Stimulated activated CD8-positive, alpha-beta memory T cell treated with anti-CD3 and anti-CD28 coated beads, Interleukin-2, amount 100 ng/mL, for 1 hour (primary cell): Measurements from ENCODE around the gene TUBB.
"Not testable (repeated sequence)": the region's sequence is repeated elsewhere in the genome, so short reads cannot be mapped to it uniquely, and the experiment has no call there.

Experiments
- DNase-seq, 2 donors: peaks; one replicate each; pipeline ENCODE4 v3.0.0-alpha.2; 2020; ENCODE audit warnings: low read depth in 2 of 2

The TUBB gene

DNA sequence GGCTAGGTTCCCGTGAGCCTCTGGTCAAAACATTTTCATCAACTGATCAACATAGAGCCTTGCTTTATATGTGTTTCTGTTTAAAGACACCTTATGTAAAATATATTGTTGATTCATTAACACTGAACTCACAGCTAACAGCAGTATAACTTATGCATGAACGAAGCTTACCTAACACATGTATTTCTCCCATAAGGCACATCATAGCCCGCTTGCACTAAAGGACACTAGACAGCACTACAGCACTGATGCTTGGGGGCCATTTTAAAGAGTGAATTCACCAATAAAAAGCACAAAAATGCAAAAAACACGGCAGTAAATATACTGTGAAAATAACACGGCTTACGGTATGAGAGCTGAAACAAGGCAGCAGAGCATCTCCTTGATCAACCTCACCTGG lies 18.4 kb downstream of the TUBB start:
- DNase-seq, result no peak

DNA sequence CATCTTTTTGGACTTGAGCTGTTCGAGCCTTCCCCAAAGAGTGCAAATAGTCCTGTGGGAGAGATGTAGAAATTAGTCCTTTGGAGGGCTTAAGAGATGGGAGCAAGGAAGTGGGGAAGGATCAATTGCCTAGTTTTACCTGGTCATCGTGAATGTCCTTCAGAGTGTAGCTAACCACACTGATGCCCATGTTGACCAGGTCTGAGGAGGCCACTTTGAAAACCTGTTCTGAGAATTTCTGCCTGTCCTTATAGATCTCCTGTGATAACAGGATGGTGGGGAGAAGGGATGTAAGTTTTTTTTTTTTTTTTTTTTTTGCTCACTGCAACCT lies 20.4 kb downstream of the TUBB start:
- no peak for DNase-seq

DNA sequence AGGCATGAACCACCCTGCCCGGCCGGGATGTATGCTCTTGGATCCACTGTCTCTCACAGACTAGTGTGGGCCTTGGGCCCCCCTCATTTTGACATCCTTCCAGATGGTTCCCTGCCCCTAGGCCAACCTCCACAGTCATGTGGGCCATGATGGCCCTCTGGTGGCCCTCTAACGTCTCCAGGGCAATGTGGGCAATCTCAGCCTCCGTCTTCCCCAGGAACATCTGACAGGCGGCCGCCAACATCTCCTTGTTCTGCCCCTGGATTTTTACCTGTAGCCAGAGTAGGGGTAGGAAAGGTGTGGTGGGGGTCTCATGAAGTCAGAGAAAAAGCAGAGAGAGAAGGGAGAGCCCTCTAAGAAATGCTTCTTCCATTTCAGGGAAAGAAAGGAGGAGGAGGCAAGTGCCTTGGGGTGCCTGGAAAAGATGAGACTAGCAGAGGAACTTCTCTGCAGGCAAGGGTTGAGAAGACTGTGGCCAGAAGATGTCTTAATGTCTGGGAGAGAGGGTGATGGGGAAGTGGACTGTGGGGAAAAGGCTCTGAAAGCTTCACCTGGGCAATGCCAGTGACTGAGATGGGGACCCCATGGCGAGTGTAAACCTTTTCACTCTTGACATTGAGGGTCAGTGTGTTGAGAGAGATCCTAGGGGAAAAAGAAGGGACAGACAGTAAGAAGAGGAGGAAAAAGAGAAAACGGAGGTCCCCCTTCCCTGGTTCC lies 21.1 kb downstream of the TUBB start:
- no peak for DNase-seq

DNA sequence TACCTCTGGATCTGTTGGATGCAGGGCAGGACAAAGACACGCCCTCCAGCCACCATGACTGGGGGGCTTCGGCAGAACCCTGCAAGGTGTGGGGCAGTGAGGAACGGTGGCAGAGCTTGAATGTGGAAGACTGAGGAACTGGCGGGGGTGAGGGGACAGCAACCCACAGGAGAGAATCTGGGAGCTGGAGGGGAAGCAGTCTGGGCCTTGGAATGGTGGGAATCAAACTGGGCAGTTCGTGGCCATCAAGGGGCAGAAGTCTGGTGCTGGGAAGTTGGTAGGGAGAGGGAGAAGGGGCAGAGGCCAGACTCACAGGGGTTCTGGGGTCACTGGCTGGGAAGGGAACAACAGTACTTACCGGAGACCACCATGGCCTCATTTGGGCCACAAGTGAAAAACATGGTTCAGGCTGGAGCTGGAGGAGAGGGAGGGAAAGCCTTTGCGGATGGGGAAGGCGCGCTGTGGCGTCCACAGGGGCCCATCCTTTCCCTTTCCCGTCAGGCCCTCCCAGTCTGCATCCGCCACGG lies 21.7 kb downstream of the TUBB start:
- DNase-seq, result no peak

- peak; percentile 79 to 83 for DNase-seq
Observed at GRCh38 chr6:30742316-30743098, 22.4 kb downstream of the TUBB start, which contains the start of gene FLOT1. TSS of gene FLOT1 (minus strand) at chr6:30742687. CDS start at chr6:30742189, 498 bp downstream.

DNA sequence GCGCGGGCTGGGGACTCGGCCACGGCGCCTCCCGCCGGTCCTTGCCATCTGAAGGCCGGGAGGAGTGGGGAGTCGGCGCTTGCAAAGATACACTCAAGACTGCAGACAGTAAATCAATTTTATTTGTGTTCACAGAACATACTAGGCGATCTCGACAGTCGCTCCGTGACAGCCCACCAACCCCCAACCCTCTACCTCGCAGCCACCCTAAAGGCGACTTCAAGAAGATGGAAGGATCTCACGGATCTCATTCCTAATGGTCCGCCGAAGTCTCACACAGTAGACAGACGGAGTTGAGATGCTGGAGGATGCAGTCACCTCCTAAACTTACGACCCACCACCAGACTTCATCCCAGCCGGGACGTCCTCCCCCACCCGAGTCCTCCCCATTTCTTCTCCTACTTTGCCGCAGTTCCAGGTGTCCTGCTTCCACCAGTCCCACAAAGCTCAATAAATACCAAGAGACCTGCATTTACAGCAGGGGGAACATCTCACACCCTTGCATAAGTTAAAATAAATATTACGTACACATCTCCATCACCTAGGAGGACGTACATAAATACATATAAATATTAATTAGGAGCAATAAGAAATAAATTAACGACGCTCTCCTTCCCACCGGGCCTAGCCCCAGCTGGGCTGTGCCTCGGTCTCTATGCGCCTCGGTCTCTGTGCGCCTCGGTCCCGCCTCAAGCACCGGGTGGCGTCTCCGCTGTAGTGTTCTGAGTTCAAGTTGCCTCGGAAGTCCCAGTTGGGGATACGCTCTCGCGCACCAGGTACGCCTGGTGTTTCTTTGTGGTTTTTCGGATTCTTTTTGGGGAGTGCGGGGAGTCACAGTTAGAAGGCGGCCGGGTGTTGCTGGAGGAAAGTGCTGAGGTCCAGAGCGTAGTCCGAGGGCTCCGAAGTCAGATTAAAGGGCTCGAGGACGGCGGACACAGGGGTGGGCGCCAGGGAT lies 23.2 kb downstream of the TUBB start:
- DNase-seq, result no peak

DNA sequence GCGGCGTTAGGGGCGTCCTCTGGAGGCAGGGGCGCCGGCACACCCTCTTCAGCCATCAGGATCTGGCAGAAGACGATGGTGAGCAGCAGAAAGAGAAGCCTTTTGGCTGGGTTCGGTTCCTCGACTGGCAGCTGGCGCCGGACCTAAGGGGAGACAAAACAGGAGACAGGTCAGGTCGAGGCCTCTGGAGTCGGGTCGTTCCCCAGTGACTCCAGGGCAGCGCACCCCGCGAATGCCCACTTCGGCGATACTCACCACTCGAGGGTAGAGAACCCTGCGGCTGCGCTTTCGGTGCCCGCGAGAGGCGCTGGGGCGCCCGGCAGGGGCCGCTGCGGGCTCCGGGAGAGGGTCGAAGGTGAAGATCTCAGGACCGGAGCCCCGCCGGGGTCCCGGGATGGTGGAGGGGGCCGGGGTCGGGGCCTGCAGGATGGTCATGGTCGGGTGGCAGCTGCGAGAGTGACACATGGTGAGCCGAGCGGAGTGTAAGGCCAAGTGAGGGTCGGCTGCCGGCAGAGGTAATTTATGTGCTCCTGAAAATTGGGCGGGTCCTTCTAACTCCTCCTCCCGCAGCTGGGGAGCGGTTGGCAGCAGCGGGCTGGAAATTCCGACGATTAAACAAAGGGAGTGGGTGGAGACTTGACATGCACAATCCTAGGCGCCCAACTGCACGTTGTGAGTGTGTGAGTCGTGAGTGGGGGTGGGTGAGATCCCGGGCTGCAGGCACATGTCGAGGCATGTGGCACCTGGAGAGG lies 24.1 kb downstream of the TUBB start, which contains the start of gene IER3:
Gene IER3 (minus strand): TSS at position 494 of the 752 bp plus-strand sequence. CDS start 29 bp downstream, at position 465.
- peak; percentile 52 to 62 for DNase-seq

DNA sequence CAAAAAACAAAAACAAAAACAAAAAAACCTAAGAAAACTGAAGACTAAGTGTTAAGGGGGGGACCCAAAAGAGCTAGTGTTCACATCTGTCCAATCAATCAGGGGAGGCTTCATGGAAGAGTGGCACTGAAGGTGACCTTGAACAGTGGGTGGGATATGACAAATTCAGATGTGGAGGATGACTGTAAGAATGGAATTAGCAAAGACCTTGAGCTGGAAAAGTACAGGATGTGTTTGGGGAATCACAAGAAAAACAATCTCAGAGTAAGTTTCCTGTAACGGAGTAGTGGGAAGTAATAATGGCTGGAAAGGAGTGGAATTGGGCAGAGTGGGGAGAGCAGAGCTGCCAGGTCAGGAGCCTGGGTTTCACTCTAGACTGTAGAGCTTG lies 27.1 kb downstream of the TUBB start:
- DNase-seq, result no peak

- DNase-seq, result no peak
Observed at GRCh38 chr6:30747902-30748769, 28.0 kb downstream of the TUBB start.

DNA sequence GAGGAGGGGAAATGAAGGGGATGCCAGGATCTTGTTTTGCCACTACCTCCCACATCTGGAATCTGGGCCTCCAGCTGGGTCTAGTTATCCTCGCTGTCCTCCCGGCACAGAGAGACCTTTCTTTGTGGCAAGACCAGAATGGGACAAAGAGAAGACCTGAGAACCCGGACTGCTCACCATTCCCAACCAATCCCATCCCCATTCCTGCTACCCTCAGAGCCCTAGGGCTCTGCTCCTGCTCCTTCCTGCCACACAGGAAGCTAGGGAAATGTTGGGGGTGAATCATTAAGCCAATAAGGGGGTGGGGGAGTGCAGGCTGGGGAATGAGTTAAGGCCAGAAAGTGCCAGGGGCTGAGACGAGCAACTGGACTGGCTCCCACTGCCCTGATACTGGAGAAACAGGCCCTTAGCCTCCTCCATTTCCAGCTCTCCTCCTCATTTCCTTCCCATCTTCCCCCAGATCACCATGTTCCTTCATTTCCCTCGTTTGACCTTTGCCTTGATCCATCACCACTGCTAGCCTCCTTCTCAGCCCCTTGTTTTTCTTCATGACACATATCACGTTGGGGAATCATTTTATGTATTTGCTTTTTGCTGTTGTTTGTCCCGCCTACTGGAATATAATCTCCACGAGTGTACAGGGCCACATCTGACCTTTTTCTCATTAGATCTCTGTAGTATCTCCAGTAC lies 28.8 kb downstream of the TUBB start:
- no peak for DNase-seq

GRCh38 chr6:30749554-30750378 lies 29.6 kb downstream of the TUBB start:
- DNase-seq, result no peak

GRCh38 chr6:30750379-30750668 lies 30.2 kb downstream of the TUBB start:
- no peak for DNase-seq

DNA sequence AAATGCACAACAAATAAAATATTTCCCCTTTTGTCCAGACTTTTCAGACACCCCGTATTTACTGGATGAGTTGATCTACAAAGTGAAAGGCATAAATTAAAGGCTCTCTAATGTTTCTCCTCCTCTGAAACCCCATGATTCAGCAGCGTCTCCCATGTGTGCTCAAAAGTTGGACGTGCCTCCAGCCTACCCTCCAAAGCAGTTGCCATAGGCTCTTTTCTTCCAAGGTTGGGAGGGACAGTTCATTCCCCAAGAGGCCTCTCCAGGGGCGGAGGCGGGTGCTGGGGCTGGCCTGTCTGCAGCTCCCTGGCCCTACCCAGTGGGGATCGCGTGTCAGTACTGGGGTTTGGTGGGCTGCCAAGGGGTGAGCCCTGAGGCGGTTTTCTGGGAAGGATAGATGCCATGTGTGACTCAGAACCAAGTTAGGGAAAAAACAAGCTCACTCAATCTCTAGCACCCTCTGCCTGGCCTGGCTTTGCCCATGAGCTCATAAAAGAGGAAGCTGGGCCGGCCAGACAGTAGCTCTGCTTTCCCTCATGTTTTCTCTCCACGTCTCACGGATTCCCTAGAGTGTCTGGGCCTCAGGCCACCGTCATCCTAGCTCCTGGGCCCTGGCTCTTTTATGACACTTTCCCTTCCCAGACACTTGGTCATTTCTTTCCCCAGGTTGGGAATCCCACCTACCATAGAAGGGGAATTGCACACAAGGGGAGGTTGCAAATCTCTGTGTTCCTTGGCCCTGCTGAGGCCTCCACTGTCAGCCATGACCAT lies 32.2 kb downstream of the TUBB start:
- no peak for DNase-seq

DNA sequence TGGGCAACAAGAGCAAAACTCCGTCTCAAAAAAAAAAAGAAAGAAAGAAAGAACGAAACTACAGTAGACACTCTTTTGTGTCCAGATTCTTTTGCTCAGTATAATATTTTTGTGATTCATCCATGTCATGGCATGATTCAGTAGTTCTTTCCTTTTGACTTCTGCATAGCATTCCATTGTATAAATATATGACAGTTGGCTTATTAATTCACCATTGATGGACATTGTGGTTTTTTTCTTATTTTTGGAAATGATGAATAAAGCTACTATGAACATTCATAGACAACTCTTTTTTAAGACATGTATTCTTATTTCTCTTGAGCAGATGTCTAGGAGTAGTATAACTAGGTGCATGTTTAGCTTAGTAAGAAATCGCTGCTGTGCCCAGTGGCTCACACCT lies 34.5 kb downstream of the TUBB start:
- no peak for DNase-seq

DNA sequence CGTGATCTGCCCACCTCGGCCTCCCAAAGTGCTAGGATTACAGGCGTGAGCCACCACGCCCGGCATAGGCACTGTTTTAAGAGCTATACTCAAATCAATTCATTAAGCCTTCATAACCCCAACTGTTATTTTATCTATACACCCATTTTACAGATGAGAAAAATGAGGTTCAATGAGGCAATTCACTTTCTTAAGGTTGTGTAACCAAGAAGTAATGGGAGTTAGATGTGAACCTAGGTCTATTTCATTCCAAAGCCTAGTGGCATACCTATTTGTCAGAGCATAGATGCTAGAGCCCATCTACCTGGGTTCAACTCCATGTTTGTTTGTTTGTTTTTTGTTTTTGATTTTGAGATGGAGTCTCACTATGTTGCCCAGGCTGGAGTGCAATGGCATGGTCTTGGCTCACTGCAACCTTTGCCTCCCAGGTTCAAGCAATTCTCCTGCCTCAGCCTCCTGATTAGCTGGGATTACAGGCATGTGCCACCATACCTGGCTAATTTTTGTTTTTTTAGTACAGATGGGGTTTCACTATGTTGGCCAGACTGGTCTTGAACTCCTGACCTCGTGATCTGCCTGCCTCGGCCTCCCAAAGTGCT lies 36.4 kb downstream of the TUBB start:
- DNase-seq, result not testable (repeated sequence)

- no peak for DNase-seq
Observed at GRCh38 chr6:30757261-30757904, 37.2 kb downstream of the TUBB start.

DNA sequence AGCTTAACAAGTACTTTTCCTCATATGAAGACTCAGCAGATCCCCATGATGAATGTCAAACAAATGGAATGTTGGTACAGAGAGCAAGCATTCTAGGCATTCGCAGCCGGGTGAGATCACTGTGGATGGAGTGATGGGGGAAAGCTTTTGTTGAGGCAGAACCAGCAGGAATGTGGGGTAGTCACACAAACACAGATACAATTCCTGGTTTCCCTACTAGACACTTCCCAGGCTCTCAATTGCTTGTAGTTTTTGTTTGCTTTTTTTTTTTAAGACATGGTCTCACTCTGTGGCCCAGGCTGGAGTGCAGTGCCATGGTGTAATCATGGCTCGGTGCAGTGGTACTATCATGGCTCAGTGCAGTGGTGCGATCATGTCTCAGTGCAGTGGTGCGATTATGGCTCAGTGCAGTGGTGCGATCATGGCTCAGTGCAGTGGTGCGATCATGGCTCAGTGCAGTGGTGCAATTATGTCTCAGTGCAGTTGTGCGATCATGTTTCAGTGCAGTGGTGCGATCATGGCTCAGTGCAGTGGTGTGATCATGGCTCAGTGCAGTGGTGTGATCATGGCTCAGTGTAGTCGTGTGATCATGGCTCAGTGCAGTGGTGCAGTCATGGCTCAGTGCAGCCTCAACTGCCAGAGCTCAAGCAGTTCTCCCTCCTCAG lies 39.6 kb downstream of the TUBB start:
- no peak for DNase-seq
